DND-41 (cell line): ENCODE measurements around the gene USP44.

Source experiments
- EZH2 ChIP-seq: IDR thresholded peaks from 3 replicates; pipeline ENCODE4 v1.6.1; 2012; ENCODE audit warnings: borderline replicate concordance, low read depth, mild to moderate bottlenecking, moderate library complexity, low read length, inconsistent platforms; ENCODE audit not compliant: severe bottlenecking
- TF ChIP-seq, protein P1 (sequence below): IDR thresholded peaks from 2 replicates; pipeline ENCODE4 v1.5.1; 2012; ENCODE audit warnings: borderline replicate concordance, low read length, moderate library complexity, mild to moderate bottlenecking; ENCODE audit not compliant: poor library complexity, severe bottlenecking; ENCODE audit errors: extremely low read depth

DNA sequence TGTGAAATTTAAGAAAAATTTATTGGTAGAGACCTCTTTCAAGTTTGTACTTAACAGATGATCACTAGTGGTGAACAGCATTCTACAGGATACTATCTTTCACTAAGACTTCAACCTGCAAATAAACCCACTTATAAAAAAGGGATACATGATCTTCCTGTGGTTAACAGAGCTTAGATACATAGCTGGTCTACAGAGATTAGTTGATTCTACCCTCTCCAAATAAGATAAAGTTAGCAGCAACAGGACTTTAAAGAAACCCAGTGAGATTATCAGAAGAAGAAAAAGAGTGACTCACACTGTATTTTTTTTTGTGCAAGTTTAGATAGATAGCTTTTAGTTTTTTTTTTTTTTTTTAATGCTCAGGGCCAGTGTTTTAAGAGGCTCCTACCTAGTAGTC lies 34.5 kb downstream of the USP44 start:
- TF ChIP-seq, protein P1, sequence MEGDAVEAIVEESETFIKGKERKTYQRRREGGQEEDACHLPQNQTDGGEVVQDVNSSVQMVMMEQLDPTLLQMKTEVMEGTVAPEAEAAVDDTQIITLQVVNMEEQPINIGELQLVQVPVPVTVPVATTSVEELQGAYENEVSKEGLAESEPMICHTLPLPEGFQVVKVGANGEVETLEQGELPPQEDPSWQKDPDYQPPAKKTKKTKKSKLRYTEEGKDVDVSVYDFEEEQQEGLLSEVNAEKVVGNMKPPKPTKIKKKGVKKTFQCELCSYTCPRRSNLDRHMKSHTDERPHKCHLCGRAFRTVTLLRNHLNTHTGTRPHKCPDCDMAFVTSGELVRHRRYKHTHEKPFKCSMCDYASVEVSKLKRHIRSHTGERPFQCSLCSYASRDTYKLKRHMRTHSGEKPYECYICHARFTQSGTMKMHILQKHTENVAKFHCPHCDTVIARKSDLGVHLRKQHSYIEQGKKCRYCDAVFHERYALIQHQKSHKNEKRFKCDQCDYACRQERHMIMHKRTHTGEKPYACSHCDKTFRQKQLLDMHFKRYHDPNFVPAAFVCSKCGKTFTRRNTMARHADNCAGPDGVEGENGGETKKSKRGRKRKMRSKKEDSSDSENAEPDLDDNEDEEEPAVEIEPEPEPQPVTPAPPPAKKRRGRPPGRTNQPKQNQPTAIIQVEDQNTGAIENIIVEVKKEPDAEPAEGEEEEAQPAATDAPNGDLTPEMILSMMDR: no peak
- TF ChIP-seq EZH2: no peak
